MM.1S (cell line): ENCODE results near the gene ACSL6.

Source experiments
- DNase-seq: peaks from one replicate; pipeline ENCODE4 v3.0.0-alpha.2; 2015
- H2AFZ ChIP-seq: fragments of 300-600 bp; sonication (generic); 2 replicates; pipeline ENCODE4 v1.6.0; 2016; ENCODE audit warnings: antibody characterized with exemption, low read length
- H3F3A ChIP-seq: fragments of 300-600 bp; sonication (generic); 2 replicates; pipeline ENCODE4 v1.6.1; 2016; ENCODE audit warnings: mild to moderate bottlenecking, antibody characterized with exemption, low read length, moderate library complexity, mixed read lengths; ENCODE audit not compliant: insufficient read depth
- H3K27ac ChIP-seq: fragments of 300-600 bp; sonication (generic); 2 replicates; pipeline ENCODE4 v1.5.1; 2016; ENCODE audit warnings: mild to moderate bottlenecking, low read length
- H3K27me3 ChIP-seq: fragments of 300-600 bp; sonication (generic); replicated peaks from 2 replicates; pipeline ENCODE4 v1.6.0; 2016; ENCODE audit warnings: low read length; ENCODE audit not compliant: insufficient read depth
- H3K36me3 ChIP-seq: fragments of 300-600 bp; sonication (generic); replicated peaks from 2 replicates; pipeline ENCODE4 v1.6.1; 2016; ENCODE audit warnings: mild to moderate bottlenecking, low read length, mixed read lengths; ENCODE audit not compliant: insufficient read depth
- H3K4me1 ChIP-seq: fragments of 300-600 bp; sonication (generic); 2 replicates; pipeline ENCODE4 v1.6.1; 2016; ENCODE audit warnings: low read length, mixed read lengths
- H3K4me2 ChIP-seq: fragments of 300-600 bp; sonication (generic); 2 replicates; pipeline ENCODE4 v1.6.0; 2016; ENCODE audit warnings: low read depth, low read length
- H3K4me3 ChIP-seq: fragments of 300-600 bp; sonication (generic); 2 replicates; pipeline ENCODE4 v1.5.1; 2016; ENCODE audit warnings: low read length, mixed read lengths
- H3K79me2 ChIP-seq: fragments of 300-600 bp; sonication (generic); 2 replicates; pipeline ENCODE4 v1.6.1; 2016; ENCODE audit warnings: mixed run types, low read length, mixed read lengths
- H3K9ac ChIP-seq: fragments of 300-600 bp; sonication (generic); 2 replicates; pipeline ENCODE4 v1.6.1; 2016; ENCODE audit warnings: low read length, mixed read lengths
- H3K9me2 ChIP-seq: fragments of 300-600 bp; sonication (generic); replicated peaks from 2 replicates; pipeline ENCODE4 v1.6.1; 2016; ENCODE audit warnings: mild to moderate bottlenecking, low read length, mixed read lengths; ENCODE audit not compliant: insufficient read depth
- H3K9me3 ChIP-seq: fragments of 300-600 bp; sonication (generic); replicated peaks from 2 replicates; pipeline ENCODE4 v1.6.1; 2016; ENCODE audit warnings: mild to moderate bottlenecking, low read length, mixed read lengths; ENCODE audit not compliant: insufficient read depth
- H4K20me1 ChIP-seq: fragments of 300-600 bp; sonication (generic); 2 replicates; pipeline ENCODE4 v1.6.1; 2016; ENCODE audit warnings: mild to moderate bottlenecking, low read length, moderate library complexity, mixed read lengths; ENCODE audit not compliant: insufficient read depth
- EZH2 ChIP-seq: fragments of 300-600 bp; sonication (generic); optimal IDR thresholded peaks from 2 replicates; pipeline ENCODE3; 2017; ENCODE audit warnings: low read depth, mild to moderate bottlenecking, antibody characterized with exemption, low read length, mixed read lengths
- EZH2phosphoT487 ChIP-seq: fragments of 300-600 bp; sonication (generic); IDR thresholded peaks from 2 replicates; pipeline ENCODE4 v1.6.1; 2018; ENCODE audit warnings: antibody characterized with exemption, low read length
- TF ChIP-seq, protein P1 (sequence below): fragments of 300-600 bp; sonication (generic); IDR thresholded peaks from 2 replicates; pipeline ENCODE4 v1.5.1; 2016; ENCODE audit warnings: antibody characterized with exemption, low read length, mixed read lengths

Gene ACSL6

GRCh38 chr5:131944702-131945550 is 66.5 kb downstream of the ACSL6 start:
- no peaks in the 10 kb centered on the region for H3F3A ChIP-seq
- no peak overlapping the region for H3K9ac ChIP-seq
- H3K27me3 ChIP-seq, result no peaks in the 10 kb centered on the region
- TF ChIP-seq EZH2 (no peak), EZH2phosphoT487 (no peak)
- TF ChIP-seq, protein P1, sequence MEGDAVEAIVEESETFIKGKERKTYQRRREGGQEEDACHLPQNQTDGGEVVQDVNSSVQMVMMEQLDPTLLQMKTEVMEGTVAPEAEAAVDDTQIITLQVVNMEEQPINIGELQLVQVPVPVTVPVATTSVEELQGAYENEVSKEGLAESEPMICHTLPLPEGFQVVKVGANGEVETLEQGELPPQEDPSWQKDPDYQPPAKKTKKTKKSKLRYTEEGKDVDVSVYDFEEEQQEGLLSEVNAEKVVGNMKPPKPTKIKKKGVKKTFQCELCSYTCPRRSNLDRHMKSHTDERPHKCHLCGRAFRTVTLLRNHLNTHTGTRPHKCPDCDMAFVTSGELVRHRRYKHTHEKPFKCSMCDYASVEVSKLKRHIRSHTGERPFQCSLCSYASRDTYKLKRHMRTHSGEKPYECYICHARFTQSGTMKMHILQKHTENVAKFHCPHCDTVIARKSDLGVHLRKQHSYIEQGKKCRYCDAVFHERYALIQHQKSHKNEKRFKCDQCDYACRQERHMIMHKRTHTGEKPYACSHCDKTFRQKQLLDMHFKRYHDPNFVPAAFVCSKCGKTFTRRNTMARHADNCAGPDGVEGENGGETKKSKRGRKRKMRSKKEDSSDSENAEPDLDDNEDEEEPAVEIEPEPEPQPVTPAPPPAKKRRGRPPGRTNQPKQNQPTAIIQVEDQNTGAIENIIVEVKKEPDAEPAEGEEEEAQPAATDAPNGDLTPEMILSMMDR, result no peak
- no peaks in the 10 kb centered on the region for H3K36me3 ChIP-seq
- H2AFZ ChIP-seq, result no peak overlapping the region
- H3K9me2 ChIP-seq, result no peaks in the 10 kb centered on the region
- H4K20me1 ChIP-seq, result no peaks in the 10 kb centered on the region
- H3K4me2 ChIP-seq, result no peak overlapping the region
- H3K79me2 ChIP-seq, result no peaks in the 10 kb centered on the region
- no peaks in the 10 kb centered on the region for H3K4me1 ChIP-seq
- DNase-seq, result no peak
- no peaks in the 10 kb centered on the region for H3K9me3 ChIP-seq
- H3K27ac ChIP-seq, result no peak overlapping the region
- H3K4me3 ChIP-seq, result no peak overlapping the region

- H3K9me2 ChIP-seq, result no peaks in the 10 kb centered on the region
- H3K4me3 ChIP-seq, result no peak overlapping the region
- TF ChIP-seq EZH2 (no peak), EZH2phosphoT487 (no peak)
- TF ChIP-seq, protein P1, result no peak
- H3K9me3 ChIP-seq, result no peaks in the 10 kb centered on the region
- H3F3A ChIP-seq, result no peaks in the 10 kb centered on the region
- DNase-seq, result no peak
- H3K27ac ChIP-seq, result no peak overlapping the region
- H2AFZ ChIP-seq, result no peak overlapping the region
- H3K9ac ChIP-seq, result no peak overlapping the region
- no peaks in the 10 kb centered on the region for H3K27me3 ChIP-seq
- H3K79me2 ChIP-seq, result no peaks in the 10 kb centered on the region
- no peaks in the 10 kb centered on the region for H4K20me1 ChIP-seq
- no peaks in the 10 kb centered on the region for H3K36me3 ChIP-seq
- H3K4me1 ChIP-seq, result no peaks in the 10 kb centered on the region
- no peak overlapping the region for H3K4me2 ChIP-seq
Observed at GRCh38 chr5:131943916-131944315, 67.5 kb downstream of the ACSL6 start.

- Histone ChIP-seq H3K9ac (no peak overlapping the region), H3K4me1 (no peaks in the 10 kb centered on the region), H3K79me2 (no peaks in the 10 kb centered on the region), H3K4me3 (no peak overlapping the region), H3K4me2 (no peak overlapping the region), H3K9me2 (no peaks in the 10 kb centered on the region), H3F3A (no peaks in the 10 kb centered on the region), H3K36me3 (no peaks in the 10 kb centered on the region), H3K27ac (no peak overlapping the region), H3K27me3 (no peaks in the 10 kb centered on the region), H2AFZ (no peak overlapping the region), H3K9me3 (no peaks in the 10 kb centered on the region), H4K20me1 (no peaks in the 10 kb centered on the region)
- no peak for TF ChIP-seq EZH2phosphoT487
- no peak for TF ChIP-seq EZH2
- TF ChIP-seq, protein P1, result no peak
- DNase-seq, result no peak
Observed at GRCh38 chr5:131942016-131942415, 69.4 kb downstream of the ACSL6 start.
